Neural progenitor cell (in vitro differentiated cells): ENCODE results near the gene LHX6.

ENCODE experiments used
- EZH2 ChIP-seq: fragments of 200-600 bp; sonication (generic); IDR thresholded peaks from 2 replicates; pipeline ENCODE4 v1.6.1; 2017; ENCODE audit warnings: antibody characterized with exemption, mild to moderate bottlenecking, moderate library complexity
- EZH2phosphoT487 ChIP-seq: fragments of 200-600 bp; sonication (generic); IDR thresholded peaks from 2 replicates; pipeline ENCODE4 v1.6.1; 2017; ENCODE audit warnings: antibody characterized with exemption
- TF ChIP-seq, protein P1 (sequence below): fragments of 200-600 bp; sonication (generic); IDR thresholded peaks from 2 replicates; pipeline ENCODE4 v1.5.1; 2017; ENCODE audit warnings: antibody characterized with exemption, mild to moderate bottlenecking

DNA sequence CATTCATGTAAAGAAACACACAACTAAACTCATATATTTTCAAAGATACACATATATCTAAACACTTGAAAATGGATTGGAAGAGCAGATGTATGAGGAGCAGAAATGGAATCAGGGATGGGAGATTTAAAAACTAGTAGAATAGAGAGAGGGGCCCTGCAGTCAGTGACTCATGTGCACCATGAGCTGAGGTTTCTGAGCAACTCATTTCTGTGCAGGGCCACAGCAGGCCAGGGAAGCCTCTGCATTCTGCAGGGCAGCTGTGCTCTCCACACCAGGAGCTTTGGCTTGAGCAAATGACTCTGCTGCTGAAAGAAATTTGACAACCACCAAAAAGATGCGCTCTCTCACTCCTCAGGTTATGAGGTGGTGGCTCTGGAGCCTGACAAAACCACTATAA is 27.1 kb downstream of the LHX6 start:
- TF ChIP-seq, protein P1, sequence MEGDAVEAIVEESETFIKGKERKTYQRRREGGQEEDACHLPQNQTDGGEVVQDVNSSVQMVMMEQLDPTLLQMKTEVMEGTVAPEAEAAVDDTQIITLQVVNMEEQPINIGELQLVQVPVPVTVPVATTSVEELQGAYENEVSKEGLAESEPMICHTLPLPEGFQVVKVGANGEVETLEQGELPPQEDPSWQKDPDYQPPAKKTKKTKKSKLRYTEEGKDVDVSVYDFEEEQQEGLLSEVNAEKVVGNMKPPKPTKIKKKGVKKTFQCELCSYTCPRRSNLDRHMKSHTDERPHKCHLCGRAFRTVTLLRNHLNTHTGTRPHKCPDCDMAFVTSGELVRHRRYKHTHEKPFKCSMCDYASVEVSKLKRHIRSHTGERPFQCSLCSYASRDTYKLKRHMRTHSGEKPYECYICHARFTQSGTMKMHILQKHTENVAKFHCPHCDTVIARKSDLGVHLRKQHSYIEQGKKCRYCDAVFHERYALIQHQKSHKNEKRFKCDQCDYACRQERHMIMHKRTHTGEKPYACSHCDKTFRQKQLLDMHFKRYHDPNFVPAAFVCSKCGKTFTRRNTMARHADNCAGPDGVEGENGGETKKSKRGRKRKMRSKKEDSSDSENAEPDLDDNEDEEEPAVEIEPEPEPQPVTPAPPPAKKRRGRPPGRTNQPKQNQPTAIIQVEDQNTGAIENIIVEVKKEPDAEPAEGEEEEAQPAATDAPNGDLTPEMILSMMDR, result no peak
- TF ChIP-seq EZH2 (no peak), EZH2phosphoT487 (no peak)
